Kidney (tissue), 14 donors: ENCODE results near the gene DSN1. TPM values are rescaled to one million over a fixed set of nuclear protein-coding genes. Genes with fewer than 3 reads are reported as not detected.
A peak's percentile ranks its signal among the peaks of the same experiment; 100 is the strongest.

ENCODE experiments used
- DNase-seq, 5 donors: peaks; one replicate each; pipeline ENCODE4 v3.0.0-alpha.2; 2013 to 2020
- FAIRE-seq: peaks from 2 replicates; lab custom pipeline; 2012; peaks lifted over from hg19 to GRCh38; lab: Jason Lieb, UNC
- H3K27ac ChIP-seq, 2 donors: one replicate each; pipeline ENCODE4 v1.7.0; 2013; ENCODE audit warnings: low read depth in 2 of 2, low read length in 2 of 2, inconsistent platforms in 1 of 2
- H3K27me3 ChIP-seq: one replicate; pipeline ENCODE4 v1.7.1; 2013; ENCODE audit warnings: low read length, inconsistent platforms; ENCODE audit not compliant: control insufficient read depth, insufficient read depth
- H3K36me3 ChIP-seq, 3 donors: one replicate each; pipeline versions ENCODE4 v1.7.0 to v1.7.1; 2013; ENCODE audit warnings: low read length in 3 of 3, control low read depth in 1 of 3, inconsistent platforms in 1 of 3; ENCODE audit not compliant: insufficient read depth in 3 of 3, control insufficient read depth in 2 of 3
- H3K4me1 ChIP-seq, 3 donors: one replicate each; pipeline versions ENCODE4 v1.7.0 to v1.7.1; 2013; ENCODE audit warnings: low read length in 3 of 3, inconsistent platforms in 1 of 3, low read depth in 1 of 3; ENCODE audit not compliant: control insufficient read depth in 2 of 3, insufficient read depth in 2 of 3
- H3K4me3 ChIP-seq, 3 donors: one replicate each; pipeline versions ENCODE4 v1.7.0 to v1.8.1; 2013; ENCODE audit warnings: low read length in 3 of 3, control low read depth in 1 of 3, inconsistent platforms in 1 of 3
- H3K9ac ChIP-seq, 3 donors: one replicate each; pipeline versions ENCODE4 v1.7.0 to v1.7.1; 2013; ENCODE audit warnings: low read length in 3 of 3, control low read depth in 1 of 3, inconsistent platforms in 1 of 3
- H3K9me3 ChIP-seq, 3 donors: one replicate each; pipeline versions ENCODE4 v1.7.0 to v1.7.1; 2013; ENCODE audit warnings: low read length in 3 of 3, control low read depth in 1 of 3, inconsistent platforms in 1 of 3; ENCODE audit not compliant: control insufficient read depth in 2 of 3, insufficient read depth in 1 of 3
- intact Hi-C: fragments of 100-400 bp; cut with DNase I; formaldehyde crosslinking; loops from one replicate; pipeline ENCODE4 v1.11.1; 2022
- polyA plus RNA-seq: library from polyadenylated mRNA; stranded (reverse); fragments of 350-450 nt; fragmentation: Illumina TruSeq; extraction: RNeasy Lipid Tissue Mini Kit (QIAGEN cat#74804); gene quantifications from one replicate; pipeline ENCODE4 v1.2.3, GENCODE V29; 2014; ENCODE audit warnings: low read depth, low replicate concordance; ENCODE audit not compliant: insufficient read depth
- total RNA-seq: library from RNA; stranded (reverse); fragmentation: NEBNext Ultra II Directional; extraction: Animal tissue kit (Norgen Biotek cat#: 25700); gene quantifications from one replicate; pipeline ENCODE4 v1.2.1, GENCODE V29; 2021
- TF ChIP-seq, protein P1 (sequence below): IDR thresholded peaks from 3 replicates; pipeline ENCODE4 v1.5.1; 2012; ENCODE audit warnings: mild to moderate bottlenecking, moderate library complexity, borderline replicate concordance; ENCODE audit not compliant: insufficient read depth; ENCODE audit errors: extremely low read depth
- donor health status: control.
- donor health status: control.
- donor health status: control.
- donor health status: control.
- donor health status: control.
- donor health status: DM: yes; HTN: yes; CAD: no.
- donor health status: Normal renal cell carcinoma (clear cell type).

Gene DSN1
- total and polyA plus RNA-seq, 2 donors from 2014 or later: 6.0 to 8.3 TPM

DNA sequence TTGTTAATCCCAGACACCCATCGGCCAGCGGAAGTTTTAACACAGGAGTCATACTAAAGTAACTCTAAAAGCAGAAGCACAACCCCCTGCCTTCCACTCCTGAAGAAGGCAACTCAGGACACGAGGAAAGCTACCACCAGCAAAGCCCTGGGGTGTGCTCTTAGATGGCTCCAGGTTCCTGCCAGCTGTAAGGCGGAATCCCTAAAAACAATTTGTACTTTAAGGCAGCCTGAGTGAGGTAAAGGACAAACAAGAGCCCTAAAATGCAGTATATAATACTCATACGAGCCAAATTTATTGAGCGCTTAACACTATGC is 36.4 kb downstream of the DSN1 start:
- intact Hi-C loops: no loop called here
- Histone ChIP-seq H3K9me3 (no peaks in the 10 kb centered on the region), H3K36me3 (no peaks in the 10 kb centered on the region), H3K27me3 (no peaks in the 10 kb centered on the region), H3K9ac (no peak overlapping the region), H3K4me1 (no peaks in the 10 kb centered on the region), H3K4me3 (no peak overlapping the region), H3K27ac (no peak overlapping the region)
- no peak for FAIRE-seq
- DNase-seq: no peak
- TF ChIP-seq, protein P1, sequence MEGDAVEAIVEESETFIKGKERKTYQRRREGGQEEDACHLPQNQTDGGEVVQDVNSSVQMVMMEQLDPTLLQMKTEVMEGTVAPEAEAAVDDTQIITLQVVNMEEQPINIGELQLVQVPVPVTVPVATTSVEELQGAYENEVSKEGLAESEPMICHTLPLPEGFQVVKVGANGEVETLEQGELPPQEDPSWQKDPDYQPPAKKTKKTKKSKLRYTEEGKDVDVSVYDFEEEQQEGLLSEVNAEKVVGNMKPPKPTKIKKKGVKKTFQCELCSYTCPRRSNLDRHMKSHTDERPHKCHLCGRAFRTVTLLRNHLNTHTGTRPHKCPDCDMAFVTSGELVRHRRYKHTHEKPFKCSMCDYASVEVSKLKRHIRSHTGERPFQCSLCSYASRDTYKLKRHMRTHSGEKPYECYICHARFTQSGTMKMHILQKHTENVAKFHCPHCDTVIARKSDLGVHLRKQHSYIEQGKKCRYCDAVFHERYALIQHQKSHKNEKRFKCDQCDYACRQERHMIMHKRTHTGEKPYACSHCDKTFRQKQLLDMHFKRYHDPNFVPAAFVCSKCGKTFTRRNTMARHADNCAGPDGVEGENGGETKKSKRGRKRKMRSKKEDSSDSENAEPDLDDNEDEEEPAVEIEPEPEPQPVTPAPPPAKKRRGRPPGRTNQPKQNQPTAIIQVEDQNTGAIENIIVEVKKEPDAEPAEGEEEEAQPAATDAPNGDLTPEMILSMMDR: no peak

DNA sequence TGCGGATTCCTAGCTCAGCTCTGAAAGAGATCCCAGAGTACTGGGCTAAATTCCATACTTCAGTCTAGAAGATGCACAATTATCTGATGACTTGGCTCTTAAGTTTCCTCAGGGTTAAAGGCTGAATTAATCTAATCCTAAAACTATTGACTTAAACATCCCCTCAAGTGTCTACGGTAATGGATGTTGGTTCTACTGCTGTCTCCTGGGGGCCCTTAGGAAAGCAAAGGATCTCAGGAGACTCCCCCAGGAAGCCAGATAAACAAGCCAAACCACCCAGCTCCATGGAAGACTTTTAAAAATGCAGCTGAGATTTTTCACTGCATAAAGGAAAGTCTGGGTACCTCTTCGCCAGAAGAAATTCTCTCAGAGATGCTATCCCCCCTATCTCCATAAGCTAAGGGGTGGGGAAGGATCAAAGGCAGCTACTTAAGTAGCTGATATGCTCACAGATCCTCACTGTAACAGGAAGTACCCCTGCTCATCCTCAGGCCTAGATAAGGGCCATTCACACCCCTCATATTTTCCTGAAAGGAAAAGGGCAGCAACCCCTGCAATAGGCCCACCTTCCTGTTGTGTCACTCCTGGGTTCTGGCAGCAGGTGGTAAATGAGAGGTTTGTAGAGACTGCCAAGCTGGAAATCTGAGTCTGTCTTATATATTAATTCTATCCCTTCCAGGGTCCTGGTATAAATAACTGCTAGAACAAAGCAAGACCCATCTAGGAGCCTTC is 36.9 kb downstream of the DSN1 start:
- intact Hi-C loops: no loop called here
- H3K4me1 ChIP-seq: no peaks in the 10 kb centered on the region
- no peaks in the 10 kb centered on the region for H3K9me3 ChIP-seq
- H3K9ac ChIP-seq: no peak overlapping the region
- TF ChIP-seq, protein P1: no peak
- FAIRE-seq: no peak
- H3K27ac ChIP-seq: no peak overlapping the region
- H3K4me3 ChIP-seq: no peak overlapping the region
- no peak for DNase-seq
- no peaks in the 10 kb centered on the region for H3K36me3 ChIP-seq
- H3K27me3 ChIP-seq: no peaks in the 10 kb centered on the region

DNA sequence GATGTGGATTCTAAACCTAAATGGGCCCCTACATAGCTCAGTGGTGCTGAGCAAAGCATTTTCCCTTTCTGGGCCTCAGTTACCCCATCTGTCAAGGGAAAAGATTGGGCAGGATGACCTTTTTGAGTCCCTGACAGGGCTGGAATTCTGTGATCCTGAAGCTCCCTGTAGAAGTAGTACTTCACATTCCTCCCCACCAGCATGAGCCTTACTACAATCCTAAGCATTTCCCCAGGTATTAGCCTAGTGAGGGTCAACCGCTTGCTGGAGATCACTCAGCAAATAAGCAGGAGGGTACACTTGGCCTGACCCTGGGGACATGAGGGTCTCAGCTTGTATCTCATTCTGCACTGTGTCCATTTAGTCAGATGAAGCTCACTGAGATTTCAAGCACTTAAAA is 41.1 kb downstream of the DSN1 start:
- no peaks in the 10 kb centered on the region for H3K36me3 ChIP-seq
- TF ChIP-seq, protein P1: no peak

DNA sequence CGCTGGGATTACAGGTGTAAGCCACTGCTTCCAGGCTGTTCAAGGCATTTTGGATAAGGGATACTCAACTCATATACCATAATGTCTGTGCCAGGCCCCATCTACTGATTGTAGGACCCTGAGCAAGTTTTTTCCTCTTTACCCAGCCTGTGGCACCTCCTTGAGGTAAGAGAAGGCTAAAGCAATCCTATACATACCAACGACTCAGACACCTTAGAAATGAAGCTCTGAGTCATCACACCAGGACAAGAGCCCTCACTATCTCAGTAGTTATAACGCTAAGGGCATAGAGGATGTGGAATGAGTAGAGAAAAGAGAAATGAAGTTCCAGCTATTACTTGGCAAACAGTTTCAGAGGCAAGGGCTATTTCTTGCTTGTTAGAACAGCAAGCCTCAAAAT is 44.6 kb downstream of the DSN1 start:
- DNase-seq (peak in 1 of 5 donors; percentile 13), FAIRE-seq (no peak)
- Histone ChIP-seq H3K4me1 (no peaks in the 10 kb centered on the region), H3K9ac (no peak overlapping the region), H3K27me3 (no peaks in the 10 kb centered on the region), H3K9me3 (no peaks in the 10 kb centered on the region), H3K36me3 (no peaks in the 10 kb centered on the region), H3K4me3 (no peak overlapping the region), H3K27ac (no peak overlapping the region)
- intact Hi-C loops: no loop called here
- TF ChIP-seq, protein P1: no peak

More for the DNA sequence above, 41.1 kb downstream of the DSN1 start:
- no peaks in the 10 kb centered on the region for H3K4me1 ChIP-seq
- DNase-seq: no peak
- H3K27me3 ChIP-seq: no peaks in the 10 kb centered on the region
- FAIRE-seq: no peak
- H3K9me3 ChIP-seq: no peaks in the 10 kb centered on the region
- intact Hi-C loops: no loop called here
- H3K9ac ChIP-seq: no peak overlapping the region
- no peak overlapping the region for H3K27ac ChIP-seq
- no peak overlapping the region for H3K4me3 ChIP-seq
